Measurements from ENCODE around the gene MTARC2. TPM values are rescaled to one million over a fixed set of nuclear protein-coding genes. Genes with fewer than 3 reads are reported as not detected.

MTARC2 gene
- polyA plus RNA-seq, 1 of the 3 experiments (the other 2 are of a cell fraction): 6.1 TPM

DNA sequence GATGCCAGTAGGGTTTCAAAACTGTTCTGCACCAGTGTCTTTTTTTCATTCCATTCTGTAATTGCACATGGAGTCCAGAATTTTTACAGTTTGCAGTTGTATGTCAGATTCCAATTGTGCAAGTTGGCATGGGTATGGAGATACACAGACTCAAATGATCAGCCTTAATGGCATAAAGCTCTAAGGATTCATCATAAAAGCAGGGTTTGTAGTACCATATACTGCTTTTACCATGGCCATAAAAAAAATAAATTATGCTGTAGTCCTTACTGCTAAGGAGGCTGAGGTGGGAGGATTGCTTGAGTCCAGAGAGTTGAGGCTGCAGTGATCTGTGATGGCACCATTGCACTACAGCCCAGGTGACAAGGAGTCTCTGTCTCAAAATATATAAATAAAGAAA is 48.9 kb downstream of the MTARC2 start:
- H3F3A ChIP-seq (replicated peaks; ENCODE audit: insufficient read depth): no peaks in the 10 kb centered on the region
- H3K79me2 ChIP-seq (ENCODE audit: insufficient read depth): no peaks in the 10 kb centered on the region
- peaks cover 0 to 27% of the 10 kb centered on the region in 2 experiments for H3K36me3 ChIP-seq (replicated peaks in 1 of 2; ENCODE audit: control insufficient read depth in 1 of 2, insufficient read depth in 2 of 2, low read length in 1 of 2)
- no peak overlapping the region for H3K4me2 ChIP-seq
- H3K9me3 ChIP-seq: no peaks in the 10 kb centered on the region
- H3K27me3 ChIP-seq (ENCODE audit: insufficient read depth): no peaks in the 10 kb centered on the region
- no peak overlapping the region for H3K4me3 ChIP-seq (ENCODE audit: low read depth in 2 of 2, low read length in 1 of 2)
- H3K27ac ChIP-seq (ENCODE audit: low read depth in 2 of 2, low read length in 1 of 2): no peak overlapping the region
- no peak for DNase-seq
- no peaks in the 10 kb centered on the region for H3K4me1 ChIP-seq (ENCODE audit: control insufficient read depth in 1 of 2, insufficient read depth in 2 of 2, low read depth in 1 of 2, low read length in 1 of 2)
- no peak overlapping the region for H3K9ac ChIP-seq
- POLR2A ChIA-PET: no interaction called here
- no peaks in the 10 kb centered on the region for H4K20me1 ChIP-seq (ENCODE audit: insufficient read depth)
- TF ChIP-seq FOXJ3 (CRISPR knock-in tag; IDR thresholded peaks at IDR 0.05) (no peak), POLR2AphosphoS5 (IDR thresholded peaks at IDR 0.05; ENCODE audit: low read depth, low read length) (no peak), RFX5 (IDR thresholded peaks at IDR 0.05; ENCODE audit: low read length) (no peak)
- TF ChIP-seq, protein P1, sequence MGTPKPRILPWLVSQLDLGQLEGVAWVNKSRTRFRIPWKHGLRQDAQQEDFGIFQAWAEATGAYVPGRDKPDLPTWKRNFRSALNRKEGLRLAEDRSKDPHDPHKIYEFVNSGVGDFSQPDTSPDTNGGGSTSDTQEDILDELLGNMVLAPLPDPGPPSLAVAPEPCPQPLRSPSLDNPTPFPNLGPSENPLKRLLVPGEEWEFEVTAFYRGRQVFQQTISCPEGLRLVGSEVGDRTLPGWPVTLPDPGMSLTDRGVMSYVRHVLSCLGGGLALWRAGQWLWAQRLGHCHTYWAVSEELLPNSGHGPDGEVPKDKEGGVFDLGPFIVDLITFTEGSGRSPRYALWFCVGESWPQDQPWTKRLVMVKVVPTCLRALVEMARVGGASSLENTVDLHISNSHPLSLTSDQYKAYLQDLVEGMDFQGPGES (IDR thresholded peaks at IDR 0.05; ENCODE audit: low read depth, low read length): no peak
- TF ChIP-seq, protein P2, sequence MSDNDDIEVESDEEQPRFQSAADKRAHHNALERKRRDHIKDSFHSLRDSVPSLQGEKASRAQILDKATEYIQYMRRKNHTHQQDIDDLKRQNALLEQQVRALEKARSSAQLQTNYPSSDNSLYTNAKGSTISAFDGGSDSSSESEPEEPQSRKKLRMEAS (IDR thresholded peaks at IDR 0.05; ENCODE audit: low read depth): no peak
- CTCF ChIA-PET: interaction anchor here (1.2 to 3.0 kb wide), 3 partner anchors 7 to 21 kb away, joined by 3 to 15 read pairs (median 8); no protein-coding TSS in a partner anchor
- no peak overlapping the region for H2AFZ ChIP-seq (ENCODE audit: low read depth)
- H3K9me2 ChIP-seq: no peaks in the 10 kb centered on the region

DNA sequence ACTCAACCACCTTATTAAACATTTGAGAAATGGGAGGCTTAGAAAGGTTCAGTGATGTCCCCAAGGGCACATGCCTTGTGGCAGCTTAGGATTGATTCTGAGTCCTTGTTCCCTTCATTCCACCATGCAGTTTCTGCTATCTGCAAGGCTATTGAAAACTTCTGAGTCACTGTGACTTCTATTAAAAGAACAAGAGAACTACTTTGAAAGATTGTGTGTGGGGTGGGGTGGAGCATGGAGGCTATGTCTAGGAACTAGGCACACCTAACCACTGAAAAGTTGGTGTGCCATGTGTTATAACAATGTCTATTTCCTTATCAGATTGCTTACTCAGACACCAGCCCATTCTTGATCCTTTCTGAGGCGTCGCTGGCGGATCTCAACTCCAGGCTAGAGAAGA is 49.4 kb downstream of the MTARC2 start:
- H3K27me3 ChIP-seq (ENCODE audit: insufficient read depth): no peaks in the 10 kb centered on the region
- H3F3A ChIP-seq (replicated peaks; ENCODE audit: insufficient read depth): no peaks in the 10 kb centered on the region
- H2AFZ ChIP-seq (ENCODE audit: low read depth): no peak overlapping the region
- H3K79me2 ChIP-seq (ENCODE audit: insufficient read depth): no peaks in the 10 kb centered on the region
- TF ChIP-seq TEAD4 (IDR thresholded peaks at IDR 0.05; ENCODE audit: borderline replicate concordance, insufficient read depth): no peak
- TF ChIP-seq EP300 (IDR thresholded peaks at IDR 0.05; ENCODE audit: borderline replicate concordance in 1 of 2, low read depth in 1 of 2, low read length in 1 of 2): no peak
- TF ChIP-seq JUND (IDR thresholded peaks at IDR 0.05): no peak
- TF ChIP-seq CHD2 (IDR thresholded peaks at IDR 0.05; ENCODE audit: low read length, partially characterized antibody): no peak
- no peak for TF ChIP-seq ELF1 (IDR thresholded peaks at IDR 0.05)
- no peak for TF ChIP-seq CTCF (IDR thresholded peaks at IDR 0.05)
- no peak for TF ChIP-seq PBX3 (IDR thresholded peaks at IDR 0.05)
- no peak for TF ChIP-seq TCF12 (IDR thresholded peaks at IDR 0.05)
- no peak for TF ChIP-seq TAF1 (IDR thresholded peaks at IDR 0.05; ENCODE audit: borderline replicate concordance, low read depth, low read length)
- no peak for TF ChIP-seq SMC3 (IDR thresholded peaks at IDR 0.05; ENCODE audit: low read depth, low read length)
- no peak for TF ChIP-seq RCOR1 (IDR thresholded peaks at IDR 0.05; ENCODE audit: low read length)
- TF ChIP-seq, protein P3, sequence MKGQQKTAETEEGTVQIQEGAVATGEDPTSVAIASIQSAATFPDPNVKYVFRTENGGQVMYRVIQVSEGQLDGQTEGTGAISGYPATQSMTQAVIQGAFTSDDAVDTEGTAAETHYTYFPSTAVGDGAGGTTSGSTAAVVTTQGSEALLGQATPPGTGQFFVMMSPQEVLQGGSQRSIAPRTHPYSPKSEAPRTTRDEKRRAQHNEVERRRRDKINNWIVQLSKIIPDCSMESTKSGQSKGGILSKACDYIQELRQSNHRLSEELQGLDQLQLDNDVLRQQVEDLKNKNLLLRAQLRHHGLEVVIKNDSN (IDR thresholded peaks at IDR 0.05; ENCODE audit: borderline replicate concordance, low read depth): no peak
- TF ChIP-seq RXRA (IDR thresholded peaks at IDR 0.05; ENCODE audit: borderline replicate concordance, low read depth): no peak
- TF ChIP-seq RAD21 (IDR thresholded peaks at IDR 0.05; ENCODE audit: low read length): no peak
- 96% methylated on average over 3 of the region's 3 CpGs for WGBS (ENCODE audit: low lambda C conversion rate)
- DNase-seq: no peak
- H4K20me1 ChIP-seq (ENCODE audit: insufficient read depth): no peaks in the 10 kb centered on the region
- no peaks in the 10 kb centered on the region for H3K4me1 ChIP-seq (ENCODE audit: control insufficient read depth in 1 of 2, insufficient read depth in 2 of 2, low read depth in 1 of 2, low read length in 1 of 2)
- no peaks in the 10 kb centered on the region for H3K9me3 ChIP-seq
- H3K9ac ChIP-seq: no peak overlapping the region
- H3K4me3 ChIP-seq (ENCODE audit: low read depth in 2 of 2, low read length in 1 of 2): no peak overlapping the region
- H3K9me2 ChIP-seq: no peaks in the 10 kb centered on the region
- ChIA-PET CTCF (no interaction called here), POLR2A (no interaction called here)
- peaks cover 0 to 27% of the 10 kb centered on the region in 2 experiments for H3K36me3 ChIP-seq (replicated peaks in 1 of 2; ENCODE audit: control insufficient read depth in 1 of 2, insufficient read depth in 2 of 2, low read length in 1 of 2)
- H3K4me2 ChIP-seq: no peak overlapping the region
- no peak overlapping the region for H3K27ac ChIP-seq (ENCODE audit: low read depth in 2 of 2, low read length in 1 of 2)
